Astrocyte (in vitro differentiated cells and primary cell): ENCODE measurements around the gene NPAS3. TPM values are rescaled to one million over a fixed set of nuclear protein-coding genes. Genes with fewer than 3 reads are reported as not detected.

Source experiments
- DNase-seq: peaks from one replicate; pipeline ENCODE4 v3.0.0-alpha.2; 2010; ENCODE audit warnings: low read depth
- FAIRE-seq: peaks from 2 replicates; lab custom pipeline; 2011; peaks lifted over from hg19 to GRCh38; lab: Jason Lieb, UNC
- H2AFZ ChIP-seq: 2 replicates; pipeline ENCODE4 v1.6.0; 2012; ENCODE audit warnings: low read depth, low read length, inconsistent platforms
- H3K27ac ChIP-seq: 2 replicates; pipeline ENCODE4 v1.5.1; 2011; ENCODE audit warnings: low read depth, low read length, inconsistent platforms
- H3K27me3 ChIP-seq: 2 replicates; pipeline ENCODE4 v1.6.0; 2011; ENCODE audit warnings: low read length, inconsistent platforms; ENCODE audit not compliant: insufficient read depth
- H3K36me3 ChIP-seq: 2 replicates; pipeline ENCODE4 v1.5.1; 2011; ENCODE audit warnings: low read length, inconsistent platforms; ENCODE audit not compliant: insufficient read depth
- H3K4me1 ChIP-seq: 2 replicates; pipeline ENCODE4 v1.5.1; 2011; ENCODE audit warnings: low read length, inconsistent platforms; ENCODE audit not compliant: insufficient read depth
- H3K4me2 ChIP-seq: 2 replicates; pipeline ENCODE4 v1.6.0; 2012; ENCODE audit warnings: low read length, inconsistent platforms
- H3K4me3 ChIP-seq: 2 replicates; pipeline ENCODE4 v1.5.1; 2011; ENCODE audit warnings: low read depth, mild to moderate bottlenecking, low read length, inconsistent platforms; ENCODE audit not compliant: insufficient read depth
- H3K79me2 ChIP-seq: 2 replicates; pipeline ENCODE4 v1.6.0; 2012; ENCODE audit warnings: mild to moderate bottlenecking, low read length, inconsistent platforms; ENCODE audit not compliant: insufficient read depth
- H3K9ac ChIP-seq: 2 replicates; pipeline ENCODE4 v1.6.0; 2012; ENCODE audit warnings: mild to moderate bottlenecking, low read length, inconsistent platforms
- H3K9me3 ChIP-seq: 2 replicates; pipeline ENCODE4 v1.5.1; 2012; ENCODE audit warnings: low read depth, mild to moderate bottlenecking, low read length, inconsistent platforms; ENCODE audit not compliant: insufficient read depth
- H4K20me1 ChIP-seq: 2 replicates; pipeline ENCODE4 v1.6.0; 2012; ENCODE audit warnings: low read length, inconsistent platforms; ENCODE audit not compliant: insufficient read depth
- H3K27ac Mint-ChIP-seq: one replicate; pipeline ENCODE4 v1.8.0; 2021; ENCODE audit warnings: mild to moderate bottlenecking, mixed read lengths; ENCODE audit not compliant: unreplicated experiment
- H3K27me3 Mint-ChIP-seq: one replicate; pipeline ENCODE4 v1.8.0; 2021; ENCODE audit warnings: low read depth, mixed read lengths; ENCODE audit not compliant: unreplicated experiment
- H3K36me3 Mint-ChIP-seq: one replicate; pipeline ENCODE4 v1.8.0; 2021; ENCODE audit warnings: low read depth, mixed read lengths; ENCODE audit not compliant: unreplicated experiment
- H3K4me1 Mint-ChIP-seq: one replicate; pipeline ENCODE4 v1.8.0; 2021; ENCODE audit warnings: low read depth, mixed read lengths; ENCODE audit not compliant: unreplicated experiment
- H3K4me3 Mint-ChIP-seq: one replicate; pipeline ENCODE4 v1.8.0; 2021; ENCODE audit warnings: mild to moderate bottlenecking, moderate library complexity, mixed read lengths; ENCODE audit not compliant: unreplicated experiment
- H3K9me3 Mint-ChIP-seq: one replicate; pipeline ENCODE4 v1.8.0; 2021; ENCODE audit warnings: mild to moderate bottlenecking, mixed read lengths; ENCODE audit not compliant: unreplicated experiment
- CTCF ChIP-seq: IDR thresholded peaks from 2 replicates; pipeline ENCODE4 v1.5.1; 2011; ENCODE audit warnings: low read depth, mild to moderate bottlenecking, inconsistent platforms, low read length, moderate library complexity; ENCODE audit not compliant: insufficient read depth
- EZH2 ChIP-seq: IDR thresholded peaks from 2 replicates; pipeline ENCODE4 v1.6.1; 2012; ENCODE audit warnings: mild to moderate bottlenecking, low read length, inconsistent platforms; ENCODE audit not compliant: insufficient read depth
- total RNA-seq: library from RNA; stranded (reverse); gene quantifications from 2 replicates; pipeline ENCODE4 v1.2.1, GENCODE V29; 2021

The NPAS3 gene
- total RNA-seq, 1 donor from 2014 or later = 2.6 TPM

GRCh38 chr14:33728010-33728498 is 789.4 kb downstream of the NPAS3 start:
- no peaks in the 10 kb centered on the region for H3K27me3 ChIP-seq
- no peak overlapping the region for H3K9ac ChIP-seq
- H3K9me3 ChIP-seq = no peaks in the 10 kb centered on the region
- Mint-ChIP-seq H3K27ac (no peak overlapping the region), H3K4me3 (no peak overlapping the region), H3K9me3 (no peaks in the 10 kb centered on the region), H3K4me1 (no peaks in the 10 kb centered on the region), H3K36me3 (no peaks in the 10 kb centered on the region), H3K27me3 (no peaks in the 10 kb centered on the region)
- H3K4me1 ChIP-seq = no peaks in the 10 kb centered on the region
- H4K20me1 ChIP-seq = no peaks in the 10 kb centered on the region
- H3K4me2 ChIP-seq = no peak overlapping the region
- FAIRE-seq (no peak), DNase-seq (no peak)
- H3K79me2 ChIP-seq = no peaks in the 10 kb centered on the region
- no peaks in the 10 kb centered on the region for H3K36me3 ChIP-seq
- TF ChIP-seq CTCF (no peak), EZH2 (no peak)
- H2AFZ ChIP-seq = no peak overlapping the region
- H3K27ac ChIP-seq = no peak overlapping the region
- no peak overlapping the region for H3K4me3 ChIP-seq

- Mint-ChIP-seq H3K4me1 (no peaks in the 10 kb centered on the region), H3K27me3 (no peaks in the 10 kb centered on the region), H3K36me3 (no peaks in the 10 kb centered on the region), H3K4me3 (no peak overlapping the region), H3K27ac (no peak overlapping the region), H3K9me3 (no peaks in the 10 kb centered on the region)
- Histone ChIP-seq H4K20me1 (no peaks in the 10 kb centered on the region), H3K4me1 (no peaks in the 10 kb centered on the region), H3K27ac (no peak overlapping the region), H3K9me3 (no peaks in the 10 kb centered on the region), H3K4me3 (no peak overlapping the region), H2AFZ (no peak overlapping the region), H3K79me2 (no peaks in the 10 kb centered on the region), H3K9ac (no peak overlapping the region), H3K27me3 (no peaks in the 10 kb centered on the region), H3K36me3 (no peaks in the 10 kb centered on the region), H3K4me2 (no peak overlapping the region)
- FAIRE-seq (no peak), DNase-seq (no peak)
- TF ChIP-seq EZH2 (no peak), CTCF (no peak)
Measured at GRCh38 chr14:33730156-33730555, 791.5 kb downstream of the NPAS3 start.

- DNase-seq (no peak), FAIRE-seq (no peak)
- Histone ChIP-seq H2AFZ (no peak overlapping the region), H3K79me2 (no peaks in the 10 kb centered on the region), H3K9me3 (no peaks in the 10 kb centered on the region), H3K4me2 (no peak overlapping the region), H4K20me1 (no peaks in the 10 kb centered on the region), H3K4me3 (no peak overlapping the region), H3K9ac (no peak overlapping the region), H3K4me1 (peaks cover 3% of the 10 kb centered on the region), H3K36me3 (no peaks in the 10 kb centered on the region), H3K27ac (no peak overlapping the region), H3K27me3 (no peaks in the 10 kb centered on the region)
- TF ChIP-seq CTCF (no peak), EZH2 (no peak)
- Mint-ChIP-seq H3K4me1 (peaks cover 2% of the 10 kb centered on the region), H3K9me3 (no peaks in the 10 kb centered on the region), H3K27me3 (no peaks in the 10 kb centered on the region), H3K36me3 (no peaks in the 10 kb centered on the region), H3K4me3 (no peak overlapping the region), H3K27ac (no peak overlapping the region)
Measured at GRCh38 chr14:33732175-33732574, 793.5 kb downstream of the NPAS3 start.
